K562 (cell line): ENCODE results near the gene ZNF462. TPM values are rescaled to one million over a fixed set of nuclear protein-coding genes. Genes with fewer than 3 reads are reported as not detected.
"Not testable (repeated sequence)": the region's sequence is repeated elsewhere in the genome, so short reads cannot be mapped to it uniquely, and the experiment has no call there.

Source experiments
- ATAC-seq: fragments of 200-7000 bp; cut with Tn5 transposase; 3 replicates; pipeline ENCODE4 v1.9.1; 2020; ENCODE audit warnings: moderate library complexity
- BruUV-seq: library from RNA; stranded (reverse); fragments of 400-500 nt; replicated peaks from 2 replicates; lab custom pipeline; 2021; lab: Mats Ljungman, UMichigan
- CTCF ChIA-PET: fragments of 300-600 bp; formaldehyde crosslinking; extraction: SDS; loops from one replicate; lab custom pipeline; 2021; ENCODE audit warnings: low intra/inter-chr PET ratio; lab: Yijun Ruan, JAX
- POLR2A ChIA-PET: fragments of 300-600, 350-650 bp; sonication (Branson Sonifier 250); formaldehyde crosslinking; extraction: SDS; loops from one replicate; lab custom pipeline; 2021; ENCODE audit warnings: antibody characterized with exemption, inconsistent platforms; lab: Yijun Ruan, JAX
- DNase-seq, 4 experiments: peaks; one replicate each; pipeline versions ENCODE4 v3.0.0 to v3.0.0-alpha.2; 2011 to 2018; ENCODE audit warnings: low spot score in 3 of 4, mixed read lengths in 3 of 4; ENCODE audit errors: extremely low read depth in 1 of 4
- FAIRE-seq: peaks from 2 replicates; lab custom pipeline; 2011; peaks lifted over from hg19 to GRCh38; lab: Jason Lieb, UNC
- H2AFZ ChIP-seq: 2 replicates; pipeline ENCODE4 v1.6.0; 2011; ENCODE audit warnings: low read depth, low read length, control low read depth, inconsistent platforms
- H3K27ac ChIP-seq: fragments of 200-600 bp; 3 replicates; pipeline ENCODE4 v1.8.0; 2011; ENCODE audit warnings: low read depth, mild to moderate bottlenecking, control low read depth, inconsistent platforms, low read length, moderate library complexity, mixed read lengths; ENCODE audit errors: extremely low read depth
- H3K27me3 ChIP-seq, 2 experiments: fragments of 300-600 bp in 1 of 2; 2 replicates in 1 of 2; 3 replicates in 1 of 2; pipeline versions ENCODE4 v1.6.0 to v1.8.0; 2011; ENCODE audit warnings: inconsistent platforms in 2 of 2, low read length in 2 of 2, mild to moderate bottlenecking in 1 of 2, mixed read lengths in 1 of 2, moderate library complexity in 1 of 2; ENCODE audit not compliant: control insufficient read depth in 2 of 2, insufficient read depth in 2 of 2
- H3K36me3 ChIP-seq: fragments of 300-600 bp; 3 replicates; pipeline ENCODE4 v1.8.0; 2011; ENCODE audit warnings: mild to moderate bottlenecking, low read length, inconsistent platforms; ENCODE audit not compliant: control insufficient read depth, insufficient read depth
- H3K4me1 ChIP-seq, 2 experiments: fragments of 200-600 bp in 1 of 2; replicated peaks in 1 of 2; 2 replicates in 1 of 2; 3 replicates in 1 of 2; pipeline versions ENCODE4 v1.5.1 to v1.8.0; 2011; ENCODE audit warnings: inconsistent platforms in 2 of 2, low read length in 2 of 2, mild to moderate bottlenecking in 1 of 2, mixed read lengths in 1 of 2, moderate library complexity in 1 of 2; ENCODE audit not compliant: control insufficient read depth in 2 of 2, insufficient read depth in 2 of 2
- H3K4me2 ChIP-seq: 2 replicates; pipeline ENCODE4 v1.6.1; 2011; ENCODE audit warnings: low read length, control low read depth, inconsistent platforms, mixed read lengths; ENCODE audit not compliant: insufficient read depth
- H3K4me3 ChIP-seq: fragments of 200-600 bp; sonication (generic), shearing (Covaris generic); 2 replicates; pipeline ENCODE4 v1.5.1; 2016; ENCODE audit warnings: control low read depth, inconsistent platforms
- H3K79me2 ChIP-seq: fragments of 200-600 bp; 3 replicates; pipeline ENCODE4 v1.8.0; 2011; ENCODE audit warnings: low read length, inconsistent platforms; ENCODE audit not compliant: control insufficient read depth, insufficient read depth
- H3K9ac ChIP-seq, 2 experiments: 2 replicates each; pipeline versions ENCODE4 v1.6.0 to v1.6.1; 2011; ENCODE audit warnings: low read depth in 2 of 2, low read length in 2 of 2, control low read depth in 1 of 2, inconsistent platforms in 1 of 2, mild to moderate bottlenecking in 1 of 2, mixed read lengths in 1 of 2; ENCODE audit not compliant: insufficient read depth in 1 of 2
- H3K9me1 ChIP-seq: one replicate; pipeline ENCODE4 v1.6.0; 2011; ENCODE audit warnings: inconsistent platforms, mild to moderate bottlenecking, low read length, moderate library complexity; ENCODE audit not compliant: control insufficient read depth, insufficient read depth
- H3K9me3 ChIP-seq: replicated peaks from 2 replicates; pipeline ENCODE4 v1.5.1; 2011; ENCODE audit warnings: low read depth, low read length, inconsistent platforms; ENCODE audit not compliant: control insufficient read depth, insufficient read depth
- H4K20me1 ChIP-seq: replicated peaks from 2 replicates; pipeline ENCODE4 v1.6.1; 2011; ENCODE audit warnings: low read length, inconsistent platforms, mixed read lengths; ENCODE audit not compliant: control insufficient read depth, insufficient read depth
- AFF1 ChIP-seq, 2 experiments: fragments of 450-650 bp; IDR thresholded peaks; 2 replicates each; pipeline ENCODE4 v1.6.1; 2018; ENCODE audit warnings: mild to moderate bottlenecking in 2 of 2, low read depth in 1 of 2; ENCODE audit not compliant: partially characterized antibody in 2 of 2
- CHD4 ChIP-seq: fragments of 200-600 bp; sonication (generic); IDR thresholded peaks from 3 replicates; pipeline ENCODE4 v1.6.1; 2012; ENCODE audit warnings: low read depth, mild to moderate bottlenecking, mixed read lengths, low read length, inconsistent platforms; ENCODE audit not compliant: insufficient read depth, insufficient replicate concordance, poor library complexity, severe bottlenecking
- NFE2 ChIP-seq: IDR thresholded peaks from 2 replicates; pipeline ENCODE4 v1.6.1; 2014; ENCODE audit warnings: antibody characterized with exemption, low read depth
- SMARCC2 ChIP-seq: fragments of 450-650 bp; IDR thresholded peaks from 2 replicates; pipeline ENCODE4 v1.6.1; 2017; ENCODE audit warnings: antibody characterized with exemption, moderate library complexity, mild to moderate bottlenecking, low read depth
- ZFP91 ChIP-seq: sonication (generic); formaldehyde crosslinking; IDR thresholded peaks from 2 replicates; pipeline ENCODE4 v1.8.0; 2022; ENCODE audit warnings: mild to moderate bottlenecking, missing genetic modification reagents
- ZNF57 ChIP-seq: fragments of 450-650 bp; formaldehyde crosslinking; IDR thresholded peaks from 2 replicates; pipeline ENCODE4 v1.4.0; 2020; ENCODE audit warnings: mild to moderate bottlenecking, moderate library complexity
- ZNF639 ChIP-seq, 2 experiments: fragments of 200-800 bp in 1 of 2; sonication (Bioruptor generic) in 1 of 2; sonication (generic) in 1 of 2; formaldehyde crosslinking in 1 of 2; IDR thresholded peaks in 1 of 2; conservative IDR thresholded peaks in 1 of 2; 2 replicates each; pipeline versions ENCODE4 v1.5.0 to v1.6.1; 2016 to 2020; ENCODE audit warnings: missing compliant biosample characterization in 1 of 2, missing genetic modification characterization in 1 of 2, missing genetic modification reagents in 1 of 2
- WGBS: fragments of 100-300 bp; shearing (Covaris generic); methylation state at CpG from one replicate; pipeline ENCODE4 v1.1.6; 2016; ENCODE audit warnings: low coverage, mixed read lengths; ENCODE audit not compliant: insufficient coverage; ENCODE audit errors: missing lambda C conversion rate; 5-methylcytosine and 5-hydroxymethylcytosine counted together
- in situ Hi-C: fragments of 300-500 bp; cut with MboI; formaldehyde crosslinking; loops from 4 replicates; pipeline ENCODE4 v1.15.0; 2018; ENCODE audit warnings: inconsistent platforms, mixed read lengths
- intact Hi-C: fragments of 100-400 bp; cut with micrococcal nuclease; formaldehyde crosslinking; loops from 2 replicates; pipeline ENCODE4 v1.14.2; 2022
- polyA plus RNA-seq, 8 experiments: library from polyadenylated mRNA; depleted of rRNA in 4 of 8; stranded (reverse) in 5 of 8; unstranded in 3 of 8; fragments of >200 nt; fragmentation: Nextera tagmentation in 2 of 8; fragmentation: Illumina TruSeq in 1 of 8; extraction: Ambion mirVana in 2 of 8; extraction: Trizol in 1 of 8; gene quantifications; 2 replicates each; pipeline versions ENCODE4 v1.2.1 to v1.2.3, GENCODE V29; 2011 to 2014; ENCODE audit warnings: inconsistent platforms in 1 of 8, missing spikeins in 1 of 8
- total RNA-seq, 7 experiments: library from RNA; depleted of rRNA in 6 of 7; stranded (reverse); fragments of >200 nt in 6 of 7; fragmentation: Illumina TruSeq in 2 of 7; extraction: Trizol in 2 of 7; gene quantifications; 2 replicates each; pipeline versions ENCODE4 v1.2.1 to v1.2.3, GENCODE V29; 2011 to 2021; ENCODE audit warnings: low replicate concordance in 1 of 7

The ZNF462 gene
- total and polyA plus RNA-seq, 9 of the 15 experiments (the other 6 are each of a cell fraction or from before 2014, with no cell fraction given), result 0.20 TPM; not detected in 8

- H4K20me1 ChIP-seq, CTCF ChIA-PET, intact Hi-C loops, in situ Hi-C loops, H3K9me1 ChIP-seq, H3K4me2 ChIP-seq, H3K27me3 ChIP-seq, ATAC-seq, H3K4me3 ChIP-seq, BruUV-seq, DNase-seq, H2AFZ ChIP-seq, H3K79me2 ChIP-seq, FAIRE-seq, H3K9ac ChIP-seq, H3K27ac ChIP-seq, H3K4me1 ChIP-seq, POLR2A ChIA-PET, H3K36me3 ChIP-seq, H3K9me3 ChIP-seq: not testable (repeated sequence)
- 0% methylated on average over 2 of the region's 2 CpGs for WGBS
Measured at GRCh38 chr9:106989904-106990303, 126.9 kb downstream of the ZNF462 start.

- no peak for DNase-seq
- Histone ChIP-seq H3K9ac (no peak overlapping the region), H4K20me1 (no peaks in the 10 kb centered on the region), H3K4me3 (no peak overlapping the region), H3K9me1 (no peaks in the 10 kb centered on the region), H3K27ac (no peak overlapping the region), H2AFZ (no peak overlapping the region), H3K4me1 (no peaks in the 10 kb centered on the region), H3K4me2 (no peak overlapping the region), H3K9me3 (no peaks in the 10 kb centered on the region), H3K36me3 (no peaks in the 10 kb centered on the region), H3K27me3 (no peaks in the 10 kb centered on the region), H3K79me2 (no peaks in the 10 kb centered on the region)
- in situ Hi-C loops (no loop called here), intact Hi-C loops (no loop called here)
- ChIA-PET POLR2A (no interaction called here), CTCF (no interaction called here)
- BruUV-seq, result no TSS peak
- 0% methylated on average over 5 of the region's 5 CpGs for WGBS
- ATAC-seq, result no peak
- FAIRE-seq, result no peak
- no peak for TF ChIP-seq ZNF57 (CRISPR knock-in tag)
- no peak for TF ChIP-seq ZFP91 (CRISPR knock-in tag)
- no peak for TF ChIP-seq AFF1 (IDR thresholded peaks at IDR 0.05; ENCODE audit: low read depth in 1 of 2, partially characterized antibody in 2 of 2)
- no peak for TF ChIP-seq NFE2
- no peak for TF ChIP-seq ZNF639 (CRISPR knock-in tag; conservative IDR thresholded peaks at IDR 0.05 in 1 of 2, IDR thresholded peaks at IDR 0.05 in 1 of 2)
- no peak for TF ChIP-seq SMARCC2
- no peak for TF ChIP-seq CHD4
Measured at GRCh38 chr9:106992186-106992585, 129.2 kb downstream of the ZNF462 start.
